KOPT-K1 (cell line): ENCODE measurements around the gene KIF3B.

ENCODE experiments used
- H3K27ac ChIP-seq: fragments of 200-600 bp; sonication (generic); 2 replicates; pipeline ENCODE4 v1.5.1; 2016; ENCODE audit warnings: antibody characterized with exemption, mild to moderate bottlenecking, low read depth, low read length; ENCODE audit not compliant: poor library complexity, severe bottlenecking
- H3K36me3 ChIP-seq: fragments of 200-600 bp; sonication (generic); 2 replicates; pipeline ENCODE4 v1.5.1; 2017; ENCODE audit warnings: antibody characterized with exemption, mild to moderate bottlenecking, low read length, moderate library complexity; ENCODE audit not compliant: insufficient read depth
- H3K9me3 ChIP-seq: fragments of 200-600 bp; sonication (generic); 2 replicates; pipeline ENCODE4 v1.5.1; 2017; ENCODE audit warnings: antibody characterized with exemption, low read length, mild to moderate bottlenecking; ENCODE audit not compliant: insufficient read depth, poor library complexity, severe bottlenecking

The KIF3B gene

GRCh38 chr20:32277361-32278198, at the start of gene KIF3B:
TSS of gene KIF3B (plus strand) at chr20:32277651. CDS start at chr20:32309778, 32,127 bp downstream.
- H3K9me3 ChIP-seq, result peaks cover 9% of the 10 kb centered on the region
- H3K27ac ChIP-seq, result peak within 1 kb of the TSS; percentile 64

GRCh38 chr20:32227744-32228688, 49.4 kb upstream of the KIF3B start:
- H3K36me3 ChIP-seq, result peaks cover 93% of the 10 kb centered on the region
- no peak overlapping the region for H3K27ac ChIP-seq
- H3K9me3 ChIP-seq, result no peaks in the 10 kb centered on the region

More at GRCh38 chr20:32277361-32278198, at the start of gene KIF3B:
- no peaks in the 10 kb centered on the region for H3K36me3 ChIP-seq

GRCh38 chr20:32229251-32229747, 48.2 kb upstream of the KIF3B start:
- Histone ChIP-seq H3K36me3 (peaks cover 93% of the 10 kb centered on the region), H3K27ac (no peak overlapping the region), H3K9me3 (no peaks in the 10 kb centered on the region)

GRCh38 chr20:32230707-32231106, 46.7 kb upstream of the KIF3B start:
- no peaks in the 10 kb centered on the region for H3K9me3 ChIP-seq
- peaks cover 95% of the 10 kb centered on the region for H3K36me3 ChIP-seq
- no peak overlapping the region for H3K27ac ChIP-seq

GRCh38 chr20:32231245-32231644, 46.2 kb upstream of the KIF3B start:
- Histone ChIP-seq H3K27ac (no peak overlapping the region), H3K9me3 (no peaks in the 10 kb centered on the region), H3K36me3 (peaks cover 95% of the 10 kb centered on the region)

- H3K27ac ChIP-seq, result no peak overlapping the region
- H3K9me3 ChIP-seq, result no peaks in the 10 kb centered on the region
- H3K36me3 ChIP-seq, result peaks cover 95% of the 10 kb centered on the region
Observed at GRCh38 chr20:32231847-32232246, 45.6 kb upstream of the KIF3B start.

GRCh38 chr20:32232326-32232886, 45.0 kb upstream of the KIF3B start:
- no peaks in the 10 kb centered on the region for H3K9me3 ChIP-seq
- H3K27ac ChIP-seq, result no peak overlapping the region
- peaks cover 95% of the 10 kb centered on the region for H3K36me3 ChIP-seq

GRCh38 chr20:32233286-32233685, 44.2 kb upstream of the KIF3B start:
- Histone ChIP-seq H3K36me3 (peaks cover 91% of the 10 kb centered on the region), H3K27ac (no peak overlapping the region), H3K9me3 (no peaks in the 10 kb centered on the region)

GRCh38 chr20:32234135-32234808, 43.2 kb upstream of the KIF3B start:
- H3K9me3 ChIP-seq, result no peaks in the 10 kb centered on the region
- no peak overlapping the region for H3K27ac ChIP-seq
- H3K36me3 ChIP-seq, result peaks cover 81% of the 10 kb centered on the region

- no peak overlapping the region for H3K27ac ChIP-seq
- H3K36me3 ChIP-seq, result peaks cover 73% of the 10 kb centered on the region
- H3K9me3 ChIP-seq, result no peaks in the 10 kb centered on the region
Observed at GRCh38 chr20:32235331-32236047, 42.0 kb upstream of the KIF3B start.

GRCh38 chr20:32236048-32236533, 41.4 kb upstream of the KIF3B start:
- H3K9me3 ChIP-seq, result no peaks in the 10 kb centered on the region
- no peak overlapping the region for H3K27ac ChIP-seq
- peaks cover 67% of the 10 kb centered on the region for H3K36me3 ChIP-seq

- peaks cover 60% of the 10 kb centered on the region for H3K36me3 ChIP-seq
- H3K9me3 ChIP-seq, result no peaks in the 10 kb centered on the region
- no peak overlapping the region for H3K27ac ChIP-seq
Observed at GRCh38 chr20:32236819-32237218, 40.6 kb upstream of the KIF3B start.

- Histone ChIP-seq H3K27ac (no peak overlapping the region), H3K9me3 (no peaks in the 10 kb centered on the region), H3K36me3 (peaks cover 54% of the 10 kb centered on the region)
Observed at GRCh38 chr20:32237419-32237818, 40.0 kb upstream of the KIF3B start.
